GM18519 (cell line): ENCODE data around the gene CST9.
"Not testable (repeated sequence)": the region's sequence is repeated elsewhere in the genome, so short reads cannot be mapped to it uniquely, and the experiment has no call there.

Experiments
- ATAC-seq: cut with Tn5 transposase; IDR thresholded peaks from one replicate; pipeline ENCODE4 v1.9.1; 2021; ENCODE audit warnings: mild to moderate bottlenecking, moderate library complexity; ENCODE audit not compliant: unreplicated experiment, low FRiP score

The CST9 gene

GRCh38 chr20:23637282-23638221 lies 31.8 kb upstream of the CST9 start, which contains the start of gene CST3:
CST3 (minus strand) TSS chr20:23637955; CDS start chr20:23637862, 93 bp downstream.
- ATAC-seq = peak; percentile 38

- ATAC-seq = no peak
These were observed 31.2 kb upstream of the CST9 start for GRCh38 chr20:23636908-23637281.

- no peak for ATAC-seq
These were observed 30.6 kb upstream of the CST9 start for GRCh38 chr20:23636182-23636907.

- ATAC-seq = not testable (repeated sequence)
These were observed 30.0 kb upstream of the CST9 start for GRCh38 chr20:23635768-23636090.

- no peak for ATAC-seq
These were observed 29.5 kb upstream of the CST9 start for GRCh38 chr20:23634985-23635767.

GRCh38 chr20:23634044-23634801 lies 28.5 kb upstream of the CST9 start:
- ATAC-seq = no peak

GRCh38 chr20:23632711-23633573 lies 27.2 kb upstream of the CST9 start:
- no peak for ATAC-seq

GRCh38 chr20:23631981-23632710 lies 26.4 kb upstream of the CST9 start:
- ATAC-seq = no peak

GRCh38 chr20:23631226-23631822 lies 25.6 kb upstream of the CST9 start:
- no peak for ATAC-seq

GRCh38 chr20:23630392-23630849 lies 24.7 kb upstream of the CST9 start:
- ATAC-seq = no peak

- no peak for ATAC-seq
These were observed 24.1 kb upstream of the CST9 start for GRCh38 chr20:23629542-23630391.

- no peak for ATAC-seq
These were observed 23.4 kb upstream of the CST9 start for GRCh38 chr20:23629017-23629541.

GRCh38 chr20:23628402-23629016 lies 22.8 kb upstream of the CST9 start:
- ATAC-seq = no peak

- no peak for ATAC-seq
These were observed 21.8 kb upstream of the CST9 start for GRCh38 chr20:23627501-23627900.

GRCh38 chr20:23626040-23626620 lies 20.4 kb upstream of the CST9 start:
- ATAC-seq = no peak
